Naive thymus-derived CD4-positive, alpha-beta T cell (primary cell): Measurements from ENCODE around the gene ABCC3. TPM values are rescaled to one million over a fixed set of nuclear protein-coding genes. Genes with fewer than 3 reads are reported as not detected.

Experiments used
- ATAC-seq: fragments of 150-1000 bp; cut with Tn5 transposase; 2 replicates; pipeline ENCODE4 v1.10.0; 2021; ENCODE audit warnings: mild to moderate bottlenecking, moderate library complexity
- CTCF ChIA-PET: fragments of 350-600 bp; sonication (Branson Sonifier 250); formaldehyde crosslinking; loops from one replicate; lab custom pipeline; 2021; ENCODE audit warnings: antibody characterized with exemption; lab: Charles Lee
- POLR2A ChIA-PET: fragments of 350-600 bp; sonication (Branson Sonifier 250); formaldehyde crosslinking; loops from one replicate; lab custom pipeline; 2021; ENCODE audit warnings: antibody characterized with exemption, inconsistent platforms; lab: Charles Lee
- DNase-seq, 9 donors: peaks; one replicate each; pipeline versions ENCODE4 v3.0.0 to v3.0.0-alpha.2; 2020 to 2022; ENCODE audit warnings: mixed read lengths in 1 of 9
- H3K27ac ChIP-seq: one replicate; pipeline ENCODE4 v1.7.0; 2013; ENCODE audit warnings: mild to moderate bottlenecking, low read depth, low read length, moderate library complexity
- H3K27me3 ChIP-seq, 2 donors: one replicate each; pipeline ENCODE4 v1.7.0; 2013; ENCODE audit warnings: low read length in 2 of 2, mild to moderate bottlenecking in 2 of 2, moderate library complexity in 2 of 2; ENCODE audit not compliant: control insufficient read depth in 2 of 2, insufficient read depth in 2 of 2
- H3K36me3 ChIP-seq, 3 experiments: 1 replicate in 2 of 3; 2 replicates in 1 of 3; pipeline ENCODE4 v1.7.0; 2013; ENCODE audit warnings: low read length in 3 of 3, mild to moderate bottlenecking in 3 of 3, moderate library complexity in 1 of 3; ENCODE audit not compliant: insufficient read depth in 3 of 3, control insufficient read depth in 2 of 3
- H3K4me1 ChIP-seq, 2 donors: one replicate each; pipeline ENCODE4 v1.7.0; 2013; ENCODE audit warnings: low read length in 2 of 2, mild to moderate bottlenecking in 2 of 2, moderate library complexity in 1 of 2; ENCODE audit not compliant: control insufficient read depth in 2 of 2, insufficient read depth in 2 of 2
- H3K4me3 ChIP-seq: 2 replicates; pipeline ENCODE4 v1.7.0; 2013; ENCODE audit warnings: mild to moderate bottlenecking, low read length
- H3K9me3 ChIP-seq, 3 experiments: 1 replicate in 2 of 3; 2 replicates in 1 of 3; pipeline ENCODE4 v1.7.0; 2013; ENCODE audit warnings: low read length in 3 of 3; ENCODE audit not compliant: control insufficient read depth in 2 of 3
- H3K27ac Mint-ChIP-seq, 9 donors: one replicate each; pipeline ENCODE4 v1.8.0; 2020 to 2022; ENCODE audit warnings: mixed read lengths in 9 of 9, mild to moderate bottlenecking in 8 of 9, moderate library complexity in 5 of 9, inconsistent platforms in 2 of 9
- H3K27me3 Mint-ChIP-seq, 5 donors: one replicate each; pipeline ENCODE4 v1.8.0; 2021 to 2022; ENCODE audit warnings: mixed read lengths in 5 of 5, mild to moderate bottlenecking in 1 of 5
- H3K36me3 Mint-ChIP-seq, 5 donors: one replicate each; pipeline ENCODE4 v1.8.0; 2020 to 2022; ENCODE audit warnings: mixed read lengths in 5 of 5, mild to moderate bottlenecking in 3 of 5, inconsistent platforms in 1 of 5
- H3K4me1 Mint-ChIP-seq, 7 donors: one replicate each; pipeline ENCODE4 v1.8.0; 2020 to 2022; ENCODE audit warnings: mixed read lengths in 7 of 7, mild to moderate bottlenecking in 3 of 7, inconsistent platforms in 1 of 7
- H3K4me3 Mint-ChIP-seq, 10 donors: one replicate each; pipeline ENCODE4 v1.8.0; 2020 to 2022; ENCODE audit warnings: mild to moderate bottlenecking in 10 of 10, mixed read lengths in 10 of 10, moderate library complexity in 6 of 10, inconsistent platforms in 2 of 10
- H3K9me3 Mint-ChIP-seq, 11 donors: one replicate each; pipeline ENCODE4 v1.8.0; 2020 to 2022; ENCODE audit warnings: mixed read lengths in 11 of 11, mild to moderate bottlenecking in 4 of 11, inconsistent platforms in 1 of 11, moderate library complexity in 1 of 11
- intact Hi-C, 2 donors: fragments of 100-400 bp; cut with micrococcal nuclease; formaldehyde crosslinking; loops; one replicate each; pipeline ENCODE4 v1.15.1; 2023
- polyA plus RNA-seq, 2 donors: library from polyadenylated mRNA; unstranded; fragments of 300-500 nt; fragmentation: Illumina TruSeq; gene quantifications; one replicate each; pipeline ENCODE4 v1.2.3, GENCODE V29; 2021
- total RNA-seq, 6 experiments: library from RNA in 5 of 6; stranded (reverse) in 5 of 6; gene quantifications; 1 replicate in 5 of 6; 2 replicates in 1 of 6; pipeline ENCODE4 v1.2.3 and lab custom pipeline; 2021 to 2026

The ABCC3 gene
- total and polyA plus RNA-seq, 7 experiments from 2014 or later: 0.68 to 22.4 (median 1.3) TPM; not detected in 3

DNA sequence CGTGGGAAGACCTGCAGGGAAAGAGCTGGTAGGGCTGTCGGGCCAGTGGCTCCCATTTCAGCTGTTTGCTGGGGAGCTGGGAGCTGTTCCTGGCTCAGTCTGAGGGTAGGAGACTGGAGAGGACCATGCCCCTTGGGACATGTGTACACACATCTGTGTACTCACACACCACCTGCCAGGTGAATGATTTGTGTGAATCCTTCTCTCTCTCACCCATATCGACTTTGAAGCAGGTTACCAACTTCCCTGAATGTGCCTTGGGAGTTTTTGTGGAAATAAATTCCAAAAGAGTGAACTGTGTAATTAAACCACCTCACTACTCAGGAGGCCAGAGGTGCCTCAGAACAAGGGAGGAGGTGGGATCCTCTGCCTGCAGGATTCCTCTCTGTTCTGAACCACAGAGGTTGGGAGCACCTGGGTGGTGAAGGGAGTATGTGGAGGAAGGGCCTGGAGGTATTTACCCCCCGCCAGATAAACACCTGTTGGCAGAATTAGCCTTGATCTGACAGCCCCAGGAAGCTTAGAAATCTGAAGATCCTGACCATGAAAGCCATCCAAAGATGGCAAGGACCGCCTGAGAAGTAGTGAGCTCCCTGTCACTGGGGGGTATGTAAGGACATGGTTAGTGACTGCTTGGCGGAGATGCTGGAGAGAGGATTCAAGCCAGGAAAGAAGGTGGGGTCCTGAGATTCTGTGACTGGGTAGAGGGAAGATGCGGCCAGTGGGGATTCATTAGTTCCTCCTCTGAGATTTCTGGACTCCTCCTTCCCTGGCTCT, 3.3 kb downstream of the ABCC3 start:
- no peaks in the 10 kb centered on the region for H3K9me3 Mint-ChIP-seq
- peak overlapping the region in 2 of 9 donors; percentile 3 to 64 for H3K27ac Mint-ChIP-seq
- peaks cover 0 to 3% (median 0%) of the 10 kb centered on the region in 5 donors for H3K36me3 Mint-ChIP-seq
- Histone ChIP-seq H3K27ac (no peak overlapping the region), H3K4me1 (no peaks in the 10 kb centered on the region), H3K9me3 (no peaks in the 10 kb centered on the region), H3K27me3 (no peaks in the 10 kb centered on the region), H3K4me3 (no peak overlapping the region), H3K36me3 (no peaks in the 10 kb centered on the region)
- POLR2A ChIA-PET: no interaction called here
- H3K4me1 Mint-ChIP-seq: peaks cover 0 to 6% (median 0%) of the 10 kb centered on the region in 7 donors
- ATAC-seq: no peak
- H3K27me3 Mint-ChIP-seq: peaks cover 35 to 54% (median 48%) of the 10 kb centered on the region in 5 donors
- H3K4me3 Mint-ChIP-seq: no peak overlapping the region
- CTCF ChIA-PET: interaction anchor here (0.6 to 1.0 kb wide), 3 partner anchors 9 to 91 kb away, joined by 3 read pairs; partner anchors contain the start of gene SPATA20
- DNase-seq: no peak
- intact Hi-C loops: no loop called here

DNA sequence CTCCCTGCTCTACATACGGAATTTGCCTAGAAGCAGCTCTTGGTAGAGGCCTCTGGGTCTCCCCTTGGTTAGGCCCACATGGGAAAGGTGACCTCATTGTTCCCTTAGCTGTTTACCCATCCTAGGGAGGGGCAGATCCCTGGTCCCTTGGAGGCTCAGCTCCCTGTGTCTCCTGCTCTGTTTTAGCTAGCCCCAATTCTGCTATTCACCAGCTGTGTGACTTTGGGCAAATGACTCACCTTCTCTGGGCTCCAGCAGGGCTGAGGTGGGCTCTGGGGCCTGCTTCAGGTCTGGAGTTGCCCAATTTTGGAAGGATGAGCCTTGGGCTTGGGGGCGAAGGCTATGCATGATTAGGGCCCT, 3.9 kb downstream of the ABCC3 start:
- Mint-ChIP-seq H3K4me3 (no peak overlapping the region), H3K27ac (peak overlapping the region in 1 of 9 donors; percentile 64), H3K9me3 (no peaks in the 10 kb centered on the region), H3K4me1 (peaks cover 0 to 6% (median 0%) of the 10 kb centered on the region in 7 donors), H3K36me3 (peaks cover 0 to 3% (median 0%) of the 10 kb centered on the region in 5 donors), H3K27me3 (peaks cover 32 to 48% (median 42%) of the 10 kb centered on the region in 5 donors)
- H3K27me3 ChIP-seq: no peaks in the 10 kb centered on the region
- DNase-seq (no peak), ATAC-seq (no peak)
- intact Hi-C loops: no loop called here
- H3K36me3 ChIP-seq: no peaks in the 10 kb centered on the region
- no peaks in the 10 kb centered on the region for H3K9me3 ChIP-seq
- no peaks in the 10 kb centered on the region for H3K4me1 ChIP-seq
- no peak overlapping the region for H3K27ac ChIP-seq
- no peak overlapping the region for H3K4me3 ChIP-seq
- POLR2A ChIA-PET: interaction anchor here (1.2 kb wide), 1 partner anchor 69 kb away, joined by 3 read pairs; the partner anchor contains the start of gene ANKRD40
- CTCF ChIA-PET: interaction anchor here (0.6 to 1.0 kb wide), 3 partner anchors 8 to 91 kb away, joined by 3 read pairs; partner anchors contain the start of gene SPATA20

- H3K36me3 ChIP-seq: no peaks in the 10 kb centered on the region
- H3K9me3 ChIP-seq: no peaks in the 10 kb centered on the region
- POLR2A ChIA-PET: interaction anchor here (1.2 kb wide), 1 partner anchor 69 kb away, joined by 3 read pairs; the partner anchor contains the start of gene ANKRD40
- DNase-seq (no peak), ATAC-seq (no peak)
- no peaks in the 10 kb centered on the region for H3K4me1 ChIP-seq
- H3K4me3 ChIP-seq: no peak overlapping the region
- H3K4me1 Mint-ChIP-seq: peaks cover 0 to 6% (median 0%) of the 10 kb centered on the region in 7 donors
- H3K27me3 ChIP-seq: no peaks in the 10 kb centered on the region
- no peaks in the 10 kb centered on the region for H3K9me3 Mint-ChIP-seq
- H3K27ac ChIP-seq: no peak overlapping the region
- peaks cover 0 to 3% (median 0%) of the 10 kb centered on the region in 5 donors for H3K36me3 Mint-ChIP-seq
- no peak overlapping the region for H3K27ac Mint-ChIP-seq
- CTCF ChIA-PET: interaction anchor here (0.6 to 1.4 kb wide), 3 partner anchors 9 to 92 kb away, joined by 3 read pairs; partner anchors contain the start of gene SPATA20
- no peak overlapping the region for H3K4me3 Mint-ChIP-seq
- intact Hi-C loops: no loop called here
- peaks cover 30 to 43% (median 36%) of the 10 kb centered on the region in 5 donors for H3K27me3 Mint-ChIP-seq
Observed at GRCh38 chr17:50638966-50639713, 4.5 kb downstream of the ABCC3 start.

- no peak for DNase-seq
- ATAC-seq: peak; percentile 81
- intact Hi-C loops: no loop called here
Observed at GRCh38 chr17:50640686-50641351, 6.1 kb downstream of the ABCC3 start.

GRCh38 chr17:50641357-50641756, 6.7 kb downstream of the ABCC3 start:
- no peaks in the 10 kb centered on the region for H3K9me3 Mint-ChIP-seq
- peaks cover 0 to 3% (median 0%) of the 10 kb centered on the region in 5 donors for H3K36me3 Mint-ChIP-seq
- H3K27me3 Mint-ChIP-seq: peaks cover 24 to 33% (median 28%) of the 10 kb centered on the region in 5 donors
- ATAC-seq (no peak), DNase-seq (no peak)
- peaks cover 0 to 6% (median 0%) of the 10 kb centered on the region in 7 donors for H3K4me1 Mint-ChIP-seq
- CTCF ChIA-PET: interaction anchor here (0.7 to 1.9 kb wide), 3 partner anchors 9 to 11 kb away, joined by 3 to 5 read pairs (median 4); no protein-coding TSS in a partner anchor
- H3K4me3 ChIP-seq: no peak overlapping the region
- H3K27ac Mint-ChIP-seq: no peak overlapping the region
- intact Hi-C loops: no loop called here
- no peaks in the 10 kb centered on the region for H3K4me1 ChIP-seq
- H3K27ac ChIP-seq: no peak overlapping the region
- no peaks in the 10 kb centered on the region for H3K9me3 ChIP-seq
- H3K4me3 Mint-ChIP-seq: no peak overlapping the region
- no peaks in the 10 kb centered on the region for H3K36me3 ChIP-seq
- POLR2A ChIA-PET: no interaction called here
- H3K27me3 ChIP-seq: no peaks in the 10 kb centered on the region

More at GRCh38 chr17:50640686-50641351, 6.1 kb downstream of the ABCC3 start:
- peaks cover 0 to 6% (median 0%) of the 10 kb centered on the region in 7 donors for H3K4me1 Mint-ChIP-seq
- Histone ChIP-seq H3K27ac (no peak overlapping the region), H3K9me3 (no peaks in the 10 kb centered on the region), H3K4me1 (no peaks in the 10 kb centered on the region), H3K36me3 (no peaks in the 10 kb centered on the region), H3K27me3 (no peaks in the 10 kb centered on the region), H3K4me3 (no peak overlapping the region)
- H3K9me3 Mint-ChIP-seq: no peaks in the 10 kb centered on the region
- no peak overlapping the region for H3K4me3 Mint-ChIP-seq
- H3K27ac Mint-ChIP-seq: no peak overlapping the region
- ChIA-PET POLR2A (no interaction called here), CTCF (interaction anchor here (0.9 to 1.9 kb wide), 3 partner anchors 8 to 11 kb away, joined by 3 to 5 read pairs (median 4); no protein-coding TSS in a partner anchor)
- H3K27me3 Mint-ChIP-seq: peaks cover 27 to 34% (median 33%) of the 10 kb centered on the region in 5 donors
- H3K36me3 Mint-ChIP-seq: peaks cover 0 to 3% (median 0%) of the 10 kb centered on the region in 5 donors
